Esophagus squamous epithelium (tissue), 5 donors: Measurements from ENCODE around the gene GPR4. TPM values are rescaled to one million over a fixed set of nuclear protein-coding genes. Genes with fewer than 3 reads are reported as not detected.
"Not testable (repeated sequence)": the region's sequence is repeated elsewhere in the genome, so short reads cannot be mapped to it uniquely, and the experiment has no call there.

Experiments
- DNase-seq: peaks from one replicate; lab custom pipeline; 2025; lab: John Stamatoyannopoulos, UW
- H3K27ac ChIP-seq, 4 donors: fragments of 200-600 bp; sonication (generic); one replicate each; pipeline ENCODE4 v1.5.1; 2016 to 2019; ENCODE audit warnings: mild to moderate bottlenecking in 1 of 4
- H3K27me3 ChIP-seq, 4 donors: fragments of 200-600 bp; sonication (generic); 1 replicate in 3 of 4; 2 replicates in 1 of 4; pipeline versions ENCODE4 v1.5.1 to v1.6.0; 2017 to 2021; ENCODE audit warnings: antibody characterized with exemption in 1 of 4
- H3K36me3 ChIP-seq, 3 donors: fragments of 200-600 bp; sonication (generic); one replicate each; pipeline ENCODE4 v1.5.1; 2016 to 2019
- H3K4me1 ChIP-seq, 3 donors: fragments of 200-600 bp; sonication (generic); one replicate each; pipeline ENCODE4 v1.5.1; 2017 to 2019
- H3K4me3 ChIP-seq, 4 donors: fragments of 200-600 bp; sonication (generic); 1 replicate in 3 of 4; 2 replicates in 1 of 4; pipeline ENCODE4 v1.5.1; 2016 to 2019; ENCODE audit warnings: mild to moderate bottlenecking in 2 of 4, moderate library complexity in 1 of 4
- H3K9me3 ChIP-seq, 3 donors: fragments of 200-600 bp; sonication (generic); one replicate each; pipeline ENCODE4 v1.5.1; 2016 to 2019
- CTCF ChIP-seq, 6 experiments: fragments of 450-650 bp in 4 of 6; fragments of 200-600 bp in 2 of 6; sonication (generic) in 2 of 6; IDR thresholded peaks; one replicate each; pipeline ENCODE4 v1.5.1; 2016 to 2019; ENCODE audit warnings: antibody characterized with exemption in 6 of 6, mild to moderate bottlenecking in 4 of 6, moderate library complexity in 4 of 6
- POLR2A ChIP-seq, 4 donors: fragments of 450-650 bp; IDR thresholded peaks; one replicate each; pipeline ENCODE4 v1.6.1; 2017; ENCODE audit warnings: antibody characterized with exemption in 4 of 4, mild to moderate bottlenecking in 4 of 4, moderate library complexity in 3 of 4
- WGBS, 2 donors: methylation state at CpG; one replicate each; pipeline ENCODE4 v1.1.5; 2018; 5-methylcytosine and 5-hydroxymethylcytosine counted together
- intact Hi-C: fragments of 100-400 bp; cut with DNase I; formaldehyde crosslinking; loops from one replicate; pipeline ENCODE4 v1.15.0; 2022
- total RNA-seq, 4 donors: library from RNA; depleted of rRNA; stranded (reverse); fragments of >200 nt; gene quantifications; one replicate each; pipeline ENCODE4 v1.1.0, GENCODE V29; 2016
- donor health status: DM: yes; HTN: yes; CAD: no.

GPR4 gene
- total RNA-seq, 4 donors from 2014 or later, result 0.76 to 1.4 (median 1.2) TPM

GRCh38 chr19:45632468-45633196 lies 30.6 kb upstream of the GPR4 start:
- Histone ChIP-seq H3K4me1 (peaks cover under 1 to 48% (median 15%) of the 10 kb centered on the region in 3 donors), H3K27ac (peak overlapping the region; percentile 78 to 90 (median 81)), H3K36me3 (peaks cover 0 to 25% (median 9%) of the 10 kb centered on the region in 3 donors), H3K27me3 (no peaks in the 10 kb centered on the region), H3K9me3 (no peaks in the 10 kb centered on the region), H3K4me3 (no peak overlapping the region)
- 50 to 58% methylated on average over 13 to 17 of the region's 27 CpGs for WGBS, 2 donors
- TF ChIP-seq CTCF (IDR thresholded peaks at IDR 0.05) (no peak), POLR2A (IDR thresholded peaks at IDR 0.05) (no peak)
- intact Hi-C loops, result no loop called here
- no peak for DNase-seq

GRCh38 chr19:45630463-45630862 lies 28.5 kb upstream of the GPR4 start:
- H3K27me3 ChIP-seq, result no peaks in the 10 kb centered on the region
- H3K27ac ChIP-seq, result peak overlapping the region in 3 of 4 donors; percentile 78 to 90 (median 81)
- WGBS, 2 donors, result 39 to 60% methylated on average over 2 of the region's 2 CpGs
- no peak overlapping the region for H3K4me3 ChIP-seq
- intact Hi-C loops, result no loop called here
- peaks cover 0 to 47% (median 19%) of the 10 kb centered on the region in 3 donors for H3K36me3 ChIP-seq
- DNase-seq, result no peak
- TF ChIP-seq CTCF (IDR thresholded peaks at IDR 0.05), result no peak
- TF ChIP-seq POLR2A (IDR thresholded peaks at IDR 0.05), result no peak
- peaks cover 0 to 36% (median 15%) of the 10 kb centered on the region in 3 donors for H3K4me1 ChIP-seq
- no peaks in the 10 kb centered on the region for H3K9me3 ChIP-seq

GRCh38 chr19:45629704-45630103 lies 27.7 kb upstream of the GPR4 start:
- peaks cover 0 to 54% (median 19%) of the 10 kb centered on the region in 3 donors for H3K36me3 ChIP-seq
- no peak overlapping the region for H3K4me3 ChIP-seq
- no peak for DNase-seq
- peak overlapping the region in 3 of 4 donors; percentile 78 to 90 (median 81) for H3K27ac ChIP-seq
- intact Hi-C loops, result no loop called here
- 40% methylated on average over 1 of the region's 4 CpGs; no CpG with 5 or more reads in 1 of the 2 donors for WGBS, 2 donors
- no peaks in the 10 kb centered on the region for H3K27me3 ChIP-seq
- H3K9me3 ChIP-seq, result no peaks in the 10 kb centered on the region
- TF ChIP-seq CTCF (IDR thresholded peaks at IDR 0.05) (no peak), POLR2A (IDR thresholded peaks at IDR 0.05) (no peak)
- peaks cover 0 to 36% (median 15%) of the 10 kb centered on the region in 3 donors for H3K4me1 ChIP-seq

GRCh38 chr19:45628219-45628618 lies 26.2 kb upstream of the GPR4 start:
- DNase-seq, H3K27ac ChIP-seq, H3K27me3 ChIP-seq, H3K4me3 ChIP-seq, H3K9me3 ChIP-seq, intact Hi-C loops: not testable (repeated sequence)
- H3K36me3 ChIP-seq, result peaks cover 0 to 69% (median 22%) of the 10 kb centered on the region in 3 donors
- 88 to 93% methylated on average over 4 to 6 of the region's 7 CpGs for WGBS, 2 donors
- peaks cover 0 to 36% (median 15%) of the 10 kb centered on the region in 3 donors for H3K4me1 ChIP-seq

GRCh38 chr19:45623984-45624383 lies 22.0 kb upstream of the GPR4 start:
- Histone ChIP-seq H3K4me3 (no peak overlapping the region), H3K4me1 (no peaks in the 10 kb centered on the region), H3K9me3 (no peaks in the 10 kb centered on the region), H3K27me3 (no peaks in the 10 kb centered on the region), H3K27ac (no peak overlapping the region), H3K36me3 (peaks cover 15 to 100% (median 35%) of the 10 kb centered on the region in 3 donors)
- no peak for DNase-seq
- TF ChIP-seq POLR2A (IDR thresholded peaks at IDR 0.05) (no peak), CTCF (IDR thresholded peaks at IDR 0.05) (no peak)
- intact Hi-C loops, result no loop called here
- WGBS, 2 donors, result 89 to 92% methylated on average over 1 of the region's 1 CpG
